Right kidney (tissue), 1 donor: ENCODE data around the gene GPRIN2.
"Not testable (repeated sequence)": the region's sequence is repeated elsewhere in the genome, so short reads cannot be mapped to it uniquely, and the experiment has no call there.

ENCODE experiments used
- DNase-seq: peaks from one replicate; pipeline ENCODE4 v3.0.0-alpha.2; 2016

GPRIN2 gene

DNA sequence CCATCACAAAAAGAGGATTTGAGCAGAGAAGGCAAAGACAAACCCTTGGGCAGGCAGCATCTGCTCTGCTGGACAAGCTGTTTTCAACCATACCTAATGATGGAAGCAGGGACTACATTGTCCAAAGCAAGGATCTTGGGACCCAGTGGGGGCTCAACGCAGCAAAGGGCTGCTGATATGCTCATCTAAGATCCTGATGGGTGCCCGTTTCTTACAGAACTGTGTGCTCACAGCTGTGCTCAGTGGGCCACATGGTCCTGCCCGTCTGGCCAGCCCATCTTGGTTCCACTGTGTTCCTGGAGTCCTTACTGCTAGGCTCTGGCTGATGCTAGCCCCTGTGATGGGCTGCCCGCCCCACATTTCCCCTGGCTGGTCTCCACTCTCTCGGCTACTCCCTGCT is 36.1 kb downstream of the GPRIN2 start:
- no peak for DNase-seq

DNA sequence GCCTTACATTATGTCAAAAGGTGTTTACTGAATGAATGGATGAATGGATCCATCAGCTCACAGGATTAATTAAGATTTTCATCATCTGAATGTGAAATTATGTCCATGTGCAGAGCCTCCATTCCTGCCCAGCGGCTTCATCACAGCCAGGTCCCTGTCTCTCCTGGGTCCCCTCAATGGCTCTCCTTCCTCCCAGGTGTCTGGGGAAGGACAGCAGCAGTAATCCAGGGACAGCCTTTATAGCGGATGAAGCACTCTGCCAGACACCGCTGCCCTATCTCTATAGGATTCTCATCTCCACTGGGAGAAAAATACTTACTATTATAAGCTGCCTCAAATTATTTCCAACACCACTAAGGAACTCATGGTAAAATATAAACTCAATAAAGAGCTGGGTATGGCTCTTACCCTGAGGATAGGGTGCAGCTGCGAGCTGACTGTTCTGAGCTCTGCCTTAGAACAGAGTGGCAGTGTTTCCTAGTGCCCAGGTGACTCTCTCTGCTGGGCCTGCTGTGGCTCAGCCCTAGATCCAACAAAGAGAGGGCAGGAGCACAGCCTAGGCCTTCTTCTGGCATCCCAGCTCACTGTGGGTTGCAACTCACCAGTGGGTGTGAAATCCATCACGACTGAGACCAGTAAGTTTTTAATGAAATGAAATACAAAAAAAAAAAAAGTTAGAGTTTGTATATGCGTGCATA is 38.3 kb downstream of the GPRIN2 start:
- no peak for DNase-seq

DNA sequence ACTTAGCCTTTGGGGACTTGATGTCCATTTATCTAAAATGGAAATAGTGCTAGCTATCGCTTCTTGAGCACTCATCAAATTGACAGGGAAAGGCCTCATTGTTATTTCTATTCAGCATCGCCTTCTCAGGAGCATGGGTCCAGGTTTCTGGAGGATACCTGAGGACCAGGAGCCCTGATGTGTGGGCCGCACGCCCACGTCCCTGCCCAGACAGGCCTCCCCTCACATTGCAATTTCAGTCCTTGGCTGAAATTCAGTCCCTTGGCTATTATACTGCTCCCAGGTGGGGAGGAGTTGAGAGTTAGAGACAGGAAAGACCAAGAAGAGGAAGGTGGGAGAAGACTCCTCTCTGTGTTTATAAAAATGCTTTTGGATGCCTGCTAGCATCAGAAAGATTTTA is 38.9 kb downstream of the GPRIN2 start:
- no peak for DNase-seq

GRCh38 chr10:46516660-46517416 is 39.6 kb downstream of the GPRIN2 start:
- DNase-seq: no peak

DNA sequence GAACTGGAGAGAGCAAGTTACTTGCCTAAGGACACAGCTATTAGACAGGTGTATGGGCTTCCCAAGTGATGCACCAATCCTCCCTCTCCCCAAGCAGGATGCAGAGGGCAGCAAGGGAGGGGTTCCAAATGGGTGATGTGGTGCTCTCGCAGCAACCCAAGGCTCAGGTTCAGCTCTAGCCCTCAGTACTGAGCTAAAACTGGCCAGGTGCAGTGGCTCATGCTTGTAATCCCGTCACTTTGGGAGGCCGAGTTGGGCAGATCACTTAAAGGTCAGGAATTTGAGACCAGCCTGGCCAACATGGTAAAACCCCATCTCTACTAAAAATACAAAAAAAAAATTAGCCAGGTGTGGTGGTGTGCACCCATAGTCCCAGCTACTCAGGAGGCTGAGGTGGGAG is 40.7 kb downstream of the GPRIN2 start:
- no peak for DNase-seq

DNA sequence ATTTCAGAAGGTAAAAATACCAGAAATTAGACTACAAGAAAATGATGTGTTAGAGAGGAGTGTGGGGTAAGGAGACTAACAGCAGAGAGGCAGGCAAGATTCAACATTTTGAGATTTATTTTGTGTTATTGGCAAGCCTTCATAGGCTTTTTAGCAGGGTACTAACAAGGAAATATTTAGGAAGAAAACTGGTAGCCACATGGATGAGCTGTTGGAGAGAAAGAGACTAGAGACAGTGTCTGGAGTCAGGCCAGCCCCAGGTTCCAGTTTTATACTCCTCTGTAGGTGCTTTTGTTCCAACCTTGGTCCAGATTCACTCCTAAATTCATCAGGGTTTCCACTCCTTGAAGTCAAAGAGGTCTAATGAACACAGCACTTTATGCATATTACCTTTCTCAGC is 41.1 kb downstream of the GPRIN2 start:
- no peak for DNase-seq

DNA sequence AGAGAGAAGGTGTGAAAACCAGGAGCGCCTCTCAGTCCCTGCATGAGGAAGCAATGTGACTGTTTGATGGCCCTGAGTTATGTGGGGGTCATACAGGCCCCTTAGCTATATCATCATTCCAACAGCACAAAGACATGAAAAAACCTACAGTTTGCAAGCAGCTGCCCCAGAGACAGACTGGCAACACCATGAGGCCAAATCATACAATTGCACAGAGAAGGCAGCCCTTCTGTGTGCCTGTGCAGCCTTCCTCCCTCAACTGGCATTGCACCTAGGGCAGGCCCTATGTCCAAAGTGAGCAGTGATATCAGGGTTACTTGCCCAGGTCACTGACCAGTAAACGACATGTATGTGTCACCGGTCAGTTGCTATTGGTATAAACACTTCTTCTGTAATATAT is 41.6 kb downstream of the GPRIN2 start:
- no peak for DNase-seq

DNA sequence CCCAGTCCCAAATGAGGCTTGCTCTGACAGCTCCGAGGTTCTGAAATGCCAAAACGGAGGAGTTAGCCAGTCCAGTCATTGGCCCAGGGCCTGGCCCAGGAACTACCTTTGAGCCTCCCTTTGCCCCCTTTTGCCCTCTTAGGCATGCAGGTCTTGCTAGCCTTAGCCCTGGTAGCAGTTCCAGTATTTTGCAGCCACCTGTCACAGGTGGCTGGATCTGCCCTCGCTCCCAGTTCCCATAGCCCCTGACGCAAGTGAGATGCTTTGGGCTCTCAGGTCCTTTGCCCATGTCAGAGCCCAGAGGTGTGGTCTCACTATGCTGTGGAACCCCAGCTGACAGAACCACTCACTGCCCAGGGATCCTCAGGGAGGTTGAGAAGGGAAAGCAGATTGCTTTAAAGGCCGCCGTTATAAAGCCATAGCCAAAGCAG is 42.0 kb downstream of the GPRIN2 start:
- DNase-seq: no peak

GRCh38 chr10:46513333-46513732 is 43.1 kb downstream of the GPRIN2 start:
- not testable (repeated sequence) for DNase-seq

DNA sequence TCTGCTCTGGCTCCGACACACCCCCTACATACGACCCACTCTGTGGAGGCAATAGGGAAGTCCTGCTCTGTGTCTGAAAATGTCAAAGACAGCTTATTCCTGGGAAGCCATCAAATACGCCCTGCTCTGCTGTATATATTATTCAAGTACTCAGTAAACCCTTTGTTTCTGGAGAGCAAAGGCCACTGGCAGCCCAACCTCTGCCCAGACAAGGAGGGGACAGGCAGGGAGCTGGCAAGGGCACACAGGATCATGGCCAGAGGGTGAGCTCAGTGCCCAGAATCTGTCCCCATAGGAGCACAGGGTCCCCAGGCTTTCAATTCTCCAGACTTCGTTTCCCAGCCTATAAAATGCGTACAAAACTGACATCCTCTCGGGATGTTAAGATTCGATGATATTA is 43.7 kb downstream of the GPRIN2 start:
- not testable (repeated sequence) for DNase-seq

GRCh38 chr10:46512002-46512401 is 44.5 kb downstream of the GPRIN2 start:
- DNase-seq: not testable (repeated sequence)
